Endothelial cell of umbilical vein (primary cell): ENCODE measurements around the gene NCEH1.
"Not testable (repeated sequence)": the region's sequence is repeated elsewhere in the genome, so short reads cannot be mapped to it uniquely, and the experiment has no call there.

Experiments used
- CTCF ChIP-seq, 2 donors: IDR thresholded peaks; 1 replicate in 1 of 2; 2 replicates in 1 of 2; pipeline ENCODE4 v1.5.1; 2011; ENCODE audit warnings: low read length in 2 of 2, mild to moderate bottlenecking in 2 of 2, moderate library complexity in 2 of 2, control low read depth in 1 of 2, inconsistent platforms in 1 of 2, low read depth in 1 of 2; ENCODE audit not compliant: insufficient read depth in 1 of 2; ENCODE audit errors: extremely low read depth in 1 of 2
- EZH2 ChIP-seq: IDR thresholded peaks from 2 replicates; pipeline ENCODE4 v1.6.1; 2012; ENCODE audit warnings: borderline replicate concordance, low read depth, mild to moderate bottlenecking, moderate library complexity, low read length, inconsistent platforms; ENCODE audit not compliant: severe bottlenecking
- GATA2 ChIP-seq: IDR thresholded peaks from 2 replicates; pipeline ENCODE4 v1.7.0; 2011; ENCODE audit warnings: low read depth, mild to moderate bottlenecking, moderate library complexity, mixed read lengths, low read length; ENCODE audit not compliant: insufficient read length, insufficient read depth
- JUN ChIP-seq: IDR thresholded peaks from 2 replicates; pipeline ENCODE4 v1.6.1; 2011; ENCODE audit warnings: borderline replicate concordance, low read depth; ENCODE audit not compliant: insufficient read length, insufficient read depth
- POLR2A ChIP-seq: IDR thresholded peaks from 2 replicates; pipeline ENCODE4 v1.6.1; 2012; ENCODE audit warnings: low read depth, mild to moderate bottlenecking, control low read depth, low read length
- POLR2AphosphoS5 ChIP-seq: IDR thresholded peaks from 2 replicates; pipeline ENCODE4 v1.6.1; 2012; ENCODE audit warnings: low read depth, mild to moderate bottlenecking, control low read depth, low read length, moderate library complexity; ENCODE audit not compliant: insufficient read depth
- TF ChIP-seq, protein P1 (sequence below): IDR thresholded peaks from 2 replicates; pipeline ENCODE4 v1.6.1; 2011; ENCODE audit not compliant: insufficient read depth, insufficient read length

- TF ChIP-seq EZH2; JUN; CTCF (IDR thresholded peaks at IDR 0.05; ENCODE audit: extremely low read depth in 1 of 2, insufficient read depth in 1 of 2, low read depth in 1 of 2, low read length in 2 of 2); POLR2AphosphoS5; GATA2; POLR2A: not testable (repeated sequence)
- TF ChIP-seq, protein P1, sequence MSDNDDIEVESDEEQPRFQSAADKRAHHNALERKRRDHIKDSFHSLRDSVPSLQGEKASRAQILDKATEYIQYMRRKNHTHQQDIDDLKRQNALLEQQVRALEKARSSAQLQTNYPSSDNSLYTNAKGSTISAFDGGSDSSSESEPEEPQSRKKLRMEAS = not testable (repeated sequence)
These were observed 45.4 kb downstream of the NCEH1 start for GRCh38 chr3:172665510-172665909.
